ENCODE measurements around the gene FAM90A26. TPM values are rescaled to one million over a fixed set of nuclear protein-coding genes. Genes with fewer than 3 reads are reported as not detected.
"Not testable (repeated sequence)": the region's sequence is repeated elsewhere in the genome, so short reads cannot be mapped to it uniquely, and the experiment has no call there.

Gene FAM90A26
- total RNA-seq, 5 donors from 2014 or later (not counting 1 experiment from before 2014, with no cell fraction given), result not detected

DNA sequence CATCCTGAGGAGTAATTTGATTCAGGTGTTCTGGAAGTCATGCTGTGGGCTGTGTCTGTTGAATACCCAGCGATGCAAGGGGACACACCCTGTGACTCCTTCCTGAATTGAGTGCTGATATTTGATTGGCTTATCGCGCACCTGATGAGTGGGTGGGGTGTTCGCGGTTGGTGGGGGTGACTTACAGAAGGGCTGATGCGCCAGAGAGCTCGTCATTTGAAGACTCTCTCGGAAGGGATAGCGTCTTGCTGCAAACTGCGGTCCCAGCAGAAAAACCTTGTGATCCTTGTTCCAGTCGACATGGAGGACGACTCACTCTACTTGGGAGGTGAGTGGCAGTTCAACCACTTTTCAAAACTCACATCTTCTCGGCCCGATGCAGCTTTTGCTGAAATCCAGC lies 44.9 kb downstream of the FAM90A26 start, which contains the start of gene USP17L11:
Gene USP17L11, plus strand, starts transcription at position 301 of the 400 bp plus-strand sequence. Its CDS starts 0 bp downstream, at position 301.
- H3K27me3 Mint-ChIP-seq; H3K4me3 ChIP-seq (ENCODE audit: control insufficient read depth in 1 of 2, extremely low read depth in 1 of 2, low read length in 1 of 2); POLR2A ChIA-PET; H3K27ac ChIP-seq (ENCODE audit: low read length); CTCF ChIA-PET; H3K4me1 ChIP-seq (ENCODE audit: control insufficient read depth in 1 of 2, extremely low read depth in 1 of 2, insufficient read depth in 2 of 2, low read length in 2 of 2); H3K4me1 Mint-ChIP-seq; H3K36me3 Mint-ChIP-seq; H3K36me3 ChIP-seq (ENCODE audit: control insufficient read depth in 2 of 2, extremely low read depth in 1 of 2, insufficient read depth in 1 of 2, low read length in 1 of 2); H3K9me3 Mint-ChIP-seq; H3K27ac Mint-ChIP-seq; ATAC-seq (replicated peaks in 1 of 4); DNase-seq; H3K4me3 Mint-ChIP-seq; H3K27me3 ChIP-seq (replicated peaks in 1 of 2; ENCODE audit: control insufficient read depth in 2 of 2, extremely low read depth in 1 of 2, insufficient read depth in 2 of 2, low read length in 1 of 2); H3K9me3 ChIP-seq: not testable (repeated sequence)
- WGBS (ENCODE audit: insufficient coverage), result 100% methylated on average over 1 of the region's 14 CpGs

GRCh38 chr4:9219852-9220251 lies 49.6 kb downstream of the FAM90A26 start, which contains the start of gene USP17L12:
USP17L12 (plus strand) TSS chr4:9220152; CDS start chr4:9220152, 0 bp downstream.
- H3K36me3 Mint-ChIP-seq; ATAC-seq (replicated peaks in 1 of 4); H3K27me3 Mint-ChIP-seq; H3K4me3 Mint-ChIP-seq; H3K36me3 ChIP-seq (ENCODE audit: control insufficient read depth in 2 of 2, extremely low read depth in 1 of 2, insufficient read depth in 1 of 2, low read length in 1 of 2); H3K27ac ChIP-seq (ENCODE audit: low read length); H3K4me3 ChIP-seq (ENCODE audit: control insufficient read depth in 1 of 2, extremely low read depth in 1 of 2, low read length in 1 of 2); POLR2A ChIA-PET; H3K27me3 ChIP-seq (replicated peaks in 1 of 2; ENCODE audit: control insufficient read depth in 2 of 2, extremely low read depth in 1 of 2, insufficient read depth in 2 of 2, low read length in 1 of 2); H3K9me3 ChIP-seq; CTCF ChIA-PET; H3K4me1 Mint-ChIP-seq; H3K27ac Mint-ChIP-seq; DNase-seq; H3K4me1 ChIP-seq (ENCODE audit: control insufficient read depth in 1 of 2, extremely low read depth in 1 of 2, insufficient read depth in 2 of 2, low read length in 2 of 2); H3K9me3 Mint-ChIP-seq: not testable (repeated sequence)
- WGBS (ENCODE audit: insufficient coverage), result no CpG with 5 or more reads among the region's 13 CpGs

DNA sequence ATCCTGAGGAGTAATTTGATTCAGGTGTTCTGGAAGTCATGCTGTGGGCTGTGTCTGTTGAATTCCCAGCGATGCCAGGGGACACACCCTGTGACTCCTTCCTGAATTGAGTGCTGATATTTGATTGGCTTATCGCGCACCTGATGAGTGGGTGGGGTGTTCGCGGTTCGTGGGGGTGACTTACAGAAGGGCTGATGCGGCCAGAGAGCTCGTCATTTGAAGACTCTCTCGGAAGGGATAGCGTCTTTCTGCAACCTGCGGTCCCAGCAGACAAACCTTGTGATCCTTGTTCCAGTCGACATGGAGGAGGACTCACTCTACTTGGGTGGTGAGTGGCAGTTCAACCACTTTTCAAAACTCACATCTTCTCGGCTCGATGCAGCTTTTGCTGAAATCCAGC lies 54.4 kb downstream of the FAM90A26 start, which contains the start of gene USP17L13:
Gene USP17L13, plus strand, starts transcription at position 301 of the 400 bp plus-strand sequence. Its CDS starts 0 bp downstream, at position 301.
- H3K4me3 ChIP-seq (ENCODE audit: control insufficient read depth in 1 of 2, extremely low read depth in 1 of 2, low read length in 1 of 2); H3K27me3 ChIP-seq (replicated peaks in 1 of 2; ENCODE audit: control insufficient read depth in 2 of 2, extremely low read depth in 1 of 2, insufficient read depth in 2 of 2, low read length in 1 of 2); H3K9me3 Mint-ChIP-seq; CTCF ChIA-PET; H3K27ac ChIP-seq (ENCODE audit: low read length); H3K27ac Mint-ChIP-seq; H3K9me3 ChIP-seq; DNase-seq; H3K27me3 Mint-ChIP-seq; H3K4me1 ChIP-seq (ENCODE audit: control insufficient read depth in 1 of 2, extremely low read depth in 1 of 2, insufficient read depth in 2 of 2, low read length in 2 of 2); H3K36me3 ChIP-seq (ENCODE audit: control insufficient read depth in 2 of 2, extremely low read depth in 1 of 2, insufficient read depth in 1 of 2, low read length in 1 of 2); H3K36me3 Mint-ChIP-seq; POLR2A ChIA-PET; H3K4me3 Mint-ChIP-seq; H3K4me1 Mint-ChIP-seq; ATAC-seq (replicated peaks in 1 of 4): not testable (repeated sequence)
- no CpG with 5 or more reads among the region's 14 CpGs for whole genome bisulfite sequencing (ENCODE audit: insufficient coverage)

Other genes starting within 250 kb of the FAM90A26 start
- gene USP17L10, start 40.2 kb downstream of the FAM90A26 start, total RNA-seq, result not detected
- gene USP17L11, start 45.0 kb downstream of the FAM90A26 start, total RNA-seq, result not detected
- not detected for gene USP17L12, start 49.7 kb downstream of the FAM90A26 start, total RNA-seq
- gene USP17L13, start 54.5 kb downstream of the FAM90A26 start, total RNA-seq, result not detected
- under 1 TPM in 1 of 5 donors, not detected in 4; 0.20 TPM for gene USP17L15, start 64.0 kb downstream of the FAM90A26 start, total RNA-seq
- gene USP17L17, start 73.5 kb downstream of the FAM90A26 start, total RNA-seq, result not detected
- gene USP17L18, start 78.2 kb downstream of the FAM90A26 start, total RNA-seq, result not detected
- gene USP17L19, start 83.0 kb downstream of the FAM90A26 start, total RNA-seq, result not detected
- not detected for gene USP17L20, start 87.7 kb downstream of the FAM90A26 start, total RNA-seq
- gene USP17L21, start 92.5 kb downstream of the FAM90A26 start, total RNA-seq, result not detected
- not detected for gene USP17L22, start 97.2 kb downstream of the FAM90A26 start, total RNA-seq
- not detected for gene USP17L24, start 154.8 kb downstream of the FAM90A26 start, total RNA-seq
- gene USP17L25, start 159.5 kb downstream of the FAM90A26 start, total RNA-seq, result not detected
- gene USP17L26, start 164.2 kb downstream of the FAM90A26 start, total RNA-seq, result not detected
- not detected for gene USP17L5, start 169.0 kb downstream of the FAM90A26 start, total RNA-seq
- not detected for gene USP17L27, start 173.7 kb downstream of the FAM90A26 start, total RNA-seq
- not detected for gene USP17L28, start 178.5 kb downstream of the FAM90A26 start, total RNA-seq
- gene USP17L29, start 183.2 kb downstream of the FAM90A26 start, total RNA-seq, result not detected
- gene USP17L30, start 192.7 kb downstream of the FAM90A26 start, total RNA-seq, result not detected